ENCODE data around the gene CA10.

DNA sequence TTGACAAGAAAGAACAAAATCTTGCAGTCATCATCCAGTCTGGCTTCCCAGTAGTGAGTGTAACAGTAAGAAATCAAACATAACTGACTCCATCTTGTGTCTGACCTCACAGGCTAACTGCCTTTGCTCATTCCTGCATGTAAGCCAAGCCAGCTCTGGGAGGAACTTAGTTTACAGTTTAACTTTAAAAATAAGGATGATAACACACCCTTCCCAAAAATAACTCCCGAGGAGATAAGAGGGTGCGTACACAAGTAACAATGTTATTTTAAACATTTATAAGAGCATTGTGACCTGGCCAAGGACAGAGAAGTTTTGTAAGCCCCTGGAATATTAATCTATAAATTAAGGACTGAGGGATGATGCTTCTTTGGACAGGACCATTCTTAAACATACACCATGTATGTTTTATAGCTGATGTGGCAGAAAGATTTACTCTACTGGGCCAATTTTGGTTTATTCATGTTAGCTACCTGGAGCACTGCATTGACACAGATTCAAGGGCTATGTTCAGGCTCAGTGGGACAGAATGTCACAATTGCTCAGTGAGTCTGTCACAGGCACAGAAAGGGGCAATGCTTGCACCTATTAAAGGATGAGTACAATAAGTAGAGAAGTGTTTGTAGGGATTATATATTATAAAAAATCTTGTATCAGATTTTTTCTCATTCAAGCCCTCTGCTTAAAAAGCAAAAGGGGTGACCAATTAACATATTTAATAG lies 554.1 kb downstream of the CA10 start:
- TF ChIP-seq EZH2phosphoT487 (IDR thresholded peaks at IDR 0.05; ENCODE audit: borderline replicate concordance, low read length) = no peak
- TF ChIP-seq, protein P1, sequence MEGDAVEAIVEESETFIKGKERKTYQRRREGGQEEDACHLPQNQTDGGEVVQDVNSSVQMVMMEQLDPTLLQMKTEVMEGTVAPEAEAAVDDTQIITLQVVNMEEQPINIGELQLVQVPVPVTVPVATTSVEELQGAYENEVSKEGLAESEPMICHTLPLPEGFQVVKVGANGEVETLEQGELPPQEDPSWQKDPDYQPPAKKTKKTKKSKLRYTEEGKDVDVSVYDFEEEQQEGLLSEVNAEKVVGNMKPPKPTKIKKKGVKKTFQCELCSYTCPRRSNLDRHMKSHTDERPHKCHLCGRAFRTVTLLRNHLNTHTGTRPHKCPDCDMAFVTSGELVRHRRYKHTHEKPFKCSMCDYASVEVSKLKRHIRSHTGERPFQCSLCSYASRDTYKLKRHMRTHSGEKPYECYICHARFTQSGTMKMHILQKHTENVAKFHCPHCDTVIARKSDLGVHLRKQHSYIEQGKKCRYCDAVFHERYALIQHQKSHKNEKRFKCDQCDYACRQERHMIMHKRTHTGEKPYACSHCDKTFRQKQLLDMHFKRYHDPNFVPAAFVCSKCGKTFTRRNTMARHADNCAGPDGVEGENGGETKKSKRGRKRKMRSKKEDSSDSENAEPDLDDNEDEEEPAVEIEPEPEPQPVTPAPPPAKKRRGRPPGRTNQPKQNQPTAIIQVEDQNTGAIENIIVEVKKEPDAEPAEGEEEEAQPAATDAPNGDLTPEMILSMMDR (IDR thresholded peaks at IDR 0.05; ENCODE audit: low read depth, low read length, poor library complexity, severe bottlenecking) = no peak

Measured in DOHH2 (cell line).